Superior temporal gyrus (tissue), 1 donor: Measurements from ENCODE around the gene ACTR1A.

ENCODE experiments used
- DNase-seq: peaks from one replicate; pipeline ENCODE4 v3.0.0-alpha.2; 2016; ENCODE audit errors: extremely low spot score

ACTR1A gene

GRCh38 chr10:102485093-102485784, 17.3 kb downstream of the ACTR1A start:
- no peak for DNase-seq

GRCh38 chr10:102484021-102484420, 18.5 kb downstream of the ACTR1A start:
- no peak for DNase-seq

- DNase-seq: no peak
Observed at GRCh38 chr10:102480396-102480795, 22.1 kb downstream of the ACTR1A start.

- no peak for DNase-seq
Observed at GRCh38 chr10:102479651-102480050, 22.9 kb downstream of the ACTR1A start.

GRCh38 chr10:102476466-102477141, 25.9 kb downstream of the ACTR1A start:
- DNase-seq: no peak

GRCh38 chr10:102475451-102476040, 27.0 kb downstream of the ACTR1A start:
- no peak for DNase-seq

- no peak for DNase-seq
Observed at GRCh38 chr10:102473445-102474331, 28.8 kb downstream of the ACTR1A start.

- DNase-seq: no peak
Observed at GRCh38 chr10:102470579-102471546, 31.6 kb downstream of the ACTR1A start.

GRCh38 chr10:102468683-102469082, 33.8 kb downstream of the ACTR1A start:
- DNase-seq: no peak

- DNase-seq: no peak
Observed at GRCh38 chr10:102467971-102468438, 34.5 kb downstream of the ACTR1A start.

GRCh38 chr10:102467318-102467717, 35.2 kb downstream of the ACTR1A start:
- no peak for DNase-seq

GRCh38 chr10:102465466-102465865, 37.0 kb downstream of the ACTR1A start:
- DNase-seq: no peak

GRCh38 chr10:102463983-102464382, 38.5 kb downstream of the ACTR1A start:
- no peak for DNase-seq

- no peak for DNase-seq
Observed at GRCh38 chr10:102462512-102463054, 39.9 kb downstream of the ACTR1A start.

GRCh38 chr10:102461187-102462054, 41.1 kb downstream of the ACTR1A start:
- peak; percentile 88 for DNase-seq

GRCh38 chr10:102460836-102461186, 41.7 kb downstream of the ACTR1A start:
- DNase-seq: no peak

- DNase-seq: no peak
Observed at GRCh38 chr10:102458656-102459055, 43.9 kb downstream of the ACTR1A start.

GRCh38 chr10:102457591-102458150, 44.8 kb downstream of the ACTR1A start:
- DNase-seq: peak; percentile 26

- DNase-seq: no peak
Observed at GRCh38 chr10:102455893-102456471, 46.5 kb downstream of the ACTR1A start.
